Measurements from ENCODE around the gene N4BP3.

DNA sequence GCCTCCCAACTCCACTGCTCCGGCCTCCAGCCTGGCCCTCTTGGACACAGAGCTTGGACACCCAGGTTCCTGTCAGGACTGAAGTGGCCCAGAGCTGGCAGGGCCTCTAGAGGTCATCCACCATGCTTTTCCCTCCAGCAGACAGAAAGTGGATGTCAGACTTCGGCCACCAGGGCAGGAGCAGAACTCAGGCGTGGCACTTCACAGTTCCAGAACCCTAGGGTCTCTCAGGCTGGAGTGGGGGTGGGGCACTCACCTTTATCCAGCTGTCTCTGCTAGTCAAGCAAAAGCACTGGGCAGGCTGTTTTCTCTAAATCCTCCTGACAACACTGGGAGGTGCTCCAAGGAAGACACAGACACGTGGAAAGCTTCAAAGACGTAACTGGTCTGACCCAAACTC lies 35.6 kb upstream of the N4BP3 start:
- TF ChIP-seq, protein P1, sequence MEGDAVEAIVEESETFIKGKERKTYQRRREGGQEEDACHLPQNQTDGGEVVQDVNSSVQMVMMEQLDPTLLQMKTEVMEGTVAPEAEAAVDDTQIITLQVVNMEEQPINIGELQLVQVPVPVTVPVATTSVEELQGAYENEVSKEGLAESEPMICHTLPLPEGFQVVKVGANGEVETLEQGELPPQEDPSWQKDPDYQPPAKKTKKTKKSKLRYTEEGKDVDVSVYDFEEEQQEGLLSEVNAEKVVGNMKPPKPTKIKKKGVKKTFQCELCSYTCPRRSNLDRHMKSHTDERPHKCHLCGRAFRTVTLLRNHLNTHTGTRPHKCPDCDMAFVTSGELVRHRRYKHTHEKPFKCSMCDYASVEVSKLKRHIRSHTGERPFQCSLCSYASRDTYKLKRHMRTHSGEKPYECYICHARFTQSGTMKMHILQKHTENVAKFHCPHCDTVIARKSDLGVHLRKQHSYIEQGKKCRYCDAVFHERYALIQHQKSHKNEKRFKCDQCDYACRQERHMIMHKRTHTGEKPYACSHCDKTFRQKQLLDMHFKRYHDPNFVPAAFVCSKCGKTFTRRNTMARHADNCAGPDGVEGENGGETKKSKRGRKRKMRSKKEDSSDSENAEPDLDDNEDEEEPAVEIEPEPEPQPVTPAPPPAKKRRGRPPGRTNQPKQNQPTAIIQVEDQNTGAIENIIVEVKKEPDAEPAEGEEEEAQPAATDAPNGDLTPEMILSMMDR (IDR thresholded peaks at IDR 0.05) = no peak
- TF ChIP-seq EP300 (IDR thresholded peaks at IDR 0.05) (no peak), POLR2A (IDR thresholded peaks at IDR 0.05) (no peak), POLR2AphosphoS5 (IDR thresholded peaks at IDR 0.05) (no peak)

All from upper lobe of left lung (tissue), 4 donors.